Gastroesophageal sphincter (tissue), 3 donors: ENCODE data around the gene NAALADL2.

Experiments
- EP300 ChIP-seq: sonication (generic); formaldehyde crosslinking; IDR thresholded peaks from one replicate; pipeline ENCODE4 v1.6.1; 2017; ENCODE audit warnings: antibody characterized with exemption, mild to moderate bottlenecking
- POLR2A ChIP-seq, 2 donors: fragments of 450-650 bp; IDR thresholded peaks; one replicate each; pipeline ENCODE4 v1.6.1; 2017; ENCODE audit warnings: antibody characterized with exemption in 2 of 2, mild to moderate bottlenecking in 2 of 2, moderate library complexity in 1 of 2
- POLR2AphosphoS5 ChIP-seq: sonication (generic); formaldehyde crosslinking; IDR thresholded peaks from one replicate; pipeline ENCODE4 v1.6.1; 2017; ENCODE audit warnings: antibody characterized with exemption
- TF ChIP-seq, protein P1 (sequence below), 4 experiments: fragments of 200-600 bp in 2 of 4; fragments of 450-650 bp in 2 of 4; sonication (generic) in 1 of 4; IDR thresholded peaks; one replicate each; pipeline ENCODE4 v1.5.1; 2017 to 2019; ENCODE audit warnings: antibody characterized with exemption in 4 of 4, mild to moderate bottlenecking in 2 of 4, moderate library complexity in 2 of 4

DNA sequence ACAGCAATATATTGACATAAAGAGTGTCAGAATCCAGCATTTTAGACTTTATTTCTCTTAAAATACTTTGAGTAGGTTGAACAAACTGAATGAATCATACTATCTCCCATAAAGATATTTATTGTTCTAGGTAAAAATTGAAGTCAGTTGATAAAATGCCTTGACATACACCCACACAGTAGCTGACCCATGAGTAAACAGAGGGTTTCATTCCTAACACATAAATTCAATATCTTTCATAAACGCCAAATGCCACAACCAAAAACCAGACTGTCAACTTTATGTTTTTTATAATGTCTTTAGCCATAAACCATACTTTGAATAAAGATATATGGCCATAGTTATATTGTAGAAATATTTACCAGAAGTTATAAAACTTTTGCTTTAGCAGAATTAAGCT, 742.4 kb downstream of the NAALADL2 start:
- TF ChIP-seq POLR2AphosphoS5 (no peak), POLR2A (IDR thresholded peaks at IDR 0.05) (no peak), EP300 (no peak)
- TF ChIP-seq, protein P1, sequence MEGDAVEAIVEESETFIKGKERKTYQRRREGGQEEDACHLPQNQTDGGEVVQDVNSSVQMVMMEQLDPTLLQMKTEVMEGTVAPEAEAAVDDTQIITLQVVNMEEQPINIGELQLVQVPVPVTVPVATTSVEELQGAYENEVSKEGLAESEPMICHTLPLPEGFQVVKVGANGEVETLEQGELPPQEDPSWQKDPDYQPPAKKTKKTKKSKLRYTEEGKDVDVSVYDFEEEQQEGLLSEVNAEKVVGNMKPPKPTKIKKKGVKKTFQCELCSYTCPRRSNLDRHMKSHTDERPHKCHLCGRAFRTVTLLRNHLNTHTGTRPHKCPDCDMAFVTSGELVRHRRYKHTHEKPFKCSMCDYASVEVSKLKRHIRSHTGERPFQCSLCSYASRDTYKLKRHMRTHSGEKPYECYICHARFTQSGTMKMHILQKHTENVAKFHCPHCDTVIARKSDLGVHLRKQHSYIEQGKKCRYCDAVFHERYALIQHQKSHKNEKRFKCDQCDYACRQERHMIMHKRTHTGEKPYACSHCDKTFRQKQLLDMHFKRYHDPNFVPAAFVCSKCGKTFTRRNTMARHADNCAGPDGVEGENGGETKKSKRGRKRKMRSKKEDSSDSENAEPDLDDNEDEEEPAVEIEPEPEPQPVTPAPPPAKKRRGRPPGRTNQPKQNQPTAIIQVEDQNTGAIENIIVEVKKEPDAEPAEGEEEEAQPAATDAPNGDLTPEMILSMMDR (IDR thresholded peaks at IDR 0.05): no peak
